Hepatocyte (in vitro differentiated cells): ENCODE measurements around the gene ING4.
A peak's percentile ranks its signal among the peaks of the same experiment; 100 is the strongest.

ENCODE experiments used
- EZH2phosphoT487 ChIP-seq: fragments of 200-600 bp; sonication (generic); IDR thresholded peaks from one replicate; pipeline ENCODE4 v1.6.1; 2018; ENCODE audit warnings: antibody characterized with exemption, mild to moderate bottlenecking, low read depth, moderate library complexity; ENCODE audit not compliant: unreplicated experiment, severe bottlenecking
- TF ChIP-seq, protein P1 (sequence below): fragments of 200-600 bp; sonication (generic); IDR thresholded peaks from 2 replicates; pipeline ENCODE4 v1.5.1; 2016; ENCODE audit warnings: antibody characterized with exemption, mild to moderate bottlenecking; ENCODE audit not compliant: poor library complexity

GRCh38 chr12:6613776-6614512, 49.0 kb downstream of the ING4 start:
- TF ChIP-seq, protein P1, sequence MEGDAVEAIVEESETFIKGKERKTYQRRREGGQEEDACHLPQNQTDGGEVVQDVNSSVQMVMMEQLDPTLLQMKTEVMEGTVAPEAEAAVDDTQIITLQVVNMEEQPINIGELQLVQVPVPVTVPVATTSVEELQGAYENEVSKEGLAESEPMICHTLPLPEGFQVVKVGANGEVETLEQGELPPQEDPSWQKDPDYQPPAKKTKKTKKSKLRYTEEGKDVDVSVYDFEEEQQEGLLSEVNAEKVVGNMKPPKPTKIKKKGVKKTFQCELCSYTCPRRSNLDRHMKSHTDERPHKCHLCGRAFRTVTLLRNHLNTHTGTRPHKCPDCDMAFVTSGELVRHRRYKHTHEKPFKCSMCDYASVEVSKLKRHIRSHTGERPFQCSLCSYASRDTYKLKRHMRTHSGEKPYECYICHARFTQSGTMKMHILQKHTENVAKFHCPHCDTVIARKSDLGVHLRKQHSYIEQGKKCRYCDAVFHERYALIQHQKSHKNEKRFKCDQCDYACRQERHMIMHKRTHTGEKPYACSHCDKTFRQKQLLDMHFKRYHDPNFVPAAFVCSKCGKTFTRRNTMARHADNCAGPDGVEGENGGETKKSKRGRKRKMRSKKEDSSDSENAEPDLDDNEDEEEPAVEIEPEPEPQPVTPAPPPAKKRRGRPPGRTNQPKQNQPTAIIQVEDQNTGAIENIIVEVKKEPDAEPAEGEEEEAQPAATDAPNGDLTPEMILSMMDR: peak; percentile 16
- no peak for TF ChIP-seq EZH2phosphoT487
